ENCODE measurements around the gene DHRS13.

GRCh38 chr17:28935744-28936460 lies 33.0 kb upstream of the DHRS13 start:
- TF ChIP-seq CTCF (IDR thresholded peaks at IDR 0.05; ENCODE audit: low read length) (no peak), EZH2 (optimal IDR thresholded peaks at IDR 0.05; ENCODE audit: low read depth, low read length) (no peak)

All from MM.1S (cell line).